GM23338 (cell line): ENCODE data around the gene RBFOX1. TPM values are rescaled to one million over a fixed set of nuclear protein-coding genes. Genes with fewer than 3 reads are reported as not detected.

Experiments used
- ATAC-seq: fragments of 200-7000 bp; cut with Tn5 transposase; 3 replicates; pipeline ENCODE4 v1.9.1; 2020
- DNase-seq: peaks from one replicate; pipeline ENCODE4 v3.0.0-alpha.2; 2015; ENCODE audit warnings: low spot score
- H2AFZ ChIP-seq: fragments of 200-600 bp; sonication (generic); 2 replicates; pipeline ENCODE4 v1.8.0; 2016; ENCODE audit warnings: antibody characterized with exemption, mild to moderate bottlenecking, moderate library complexity
- H3F3A ChIP-seq: fragments of 200-600 bp; sonication (generic); replicated peaks from 2 replicates; pipeline ENCODE4 v1.8.0; 2017; ENCODE audit warnings: antibody characterized with exemption, mixed run types, low read depth
- H3K27ac ChIP-seq: fragments of 200-600 bp; sonication (generic); 2 replicates; pipeline ENCODE4 v1.6.1; 2016; ENCODE audit warnings: low read depth
- H3K27me3 ChIP-seq: fragments of 200-600 bp; sonication (generic); 2 replicates; pipeline ENCODE4 v1.8.0; 2016; ENCODE audit warnings: mild to moderate bottlenecking, mixed run types, moderate library complexity; ENCODE audit not compliant: insufficient read depth
- H3K36me3 ChIP-seq: fragments of 200-600 bp; sonication (generic); 2 replicates; pipeline ENCODE4 v1.8.0; 2016; ENCODE audit warnings: mild to moderate bottlenecking; ENCODE audit not compliant: insufficient read depth
- H3K4me1 ChIP-seq: fragments of 200-600 bp; sonication (generic); 2 replicates; pipeline ENCODE4 v1.8.0; 2016; ENCODE audit warnings: mild to moderate bottlenecking, moderate library complexity; ENCODE audit not compliant: insufficient read depth
- H3K4me2 ChIP-seq: fragments of 200-600 bp; sonication (generic); 2 replicates; pipeline ENCODE4 v1.7.1; 2017; ENCODE audit warnings: mixed run types
- H3K4me3 ChIP-seq: fragments of 200-600 bp; sonication (generic); 2 replicates; pipeline ENCODE4 v1.6.1; 2016; ENCODE audit warnings: mixed run types
- H3K79me2 ChIP-seq: fragments of 200-600 bp; sonication (generic); replicated peaks from 2 replicates; pipeline ENCODE4 v1.8.0; 2017; ENCODE audit warnings: mild to moderate bottlenecking; ENCODE audit not compliant: insufficient read depth
- H3K9me2 ChIP-seq: fragments of 200-600 bp; sonication (generic); 2 replicates; pipeline ENCODE4 v1.8.0; 2017; ENCODE audit not compliant: insufficient read depth
- H4K20me1 ChIP-seq: fragments of 200-600 bp; sonication (generic); replicated peaks from 2 replicates; pipeline ENCODE4 v1.8.0; 2017; ENCODE audit warnings: mild to moderate bottlenecking; ENCODE audit not compliant: insufficient read depth
- H3K27ac Mint-ChIP-seq: 2 replicates; pipeline ENCODE4 v1.8.0; 2020; ENCODE audit warnings: inconsistent platforms, mild to moderate bottlenecking, moderate library complexity, mixed read lengths
- H3K27me3 Mint-ChIP-seq: 3 replicates; pipeline ENCODE4 v1.8.0; 2022; ENCODE audit warnings: low read depth, mild to moderate bottlenecking, moderate library complexity, mixed read lengths, inconsistent platforms; ENCODE audit not compliant: insufficient read depth, poor library complexity
- H3K36me3 Mint-ChIP-seq: 3 replicates; pipeline ENCODE4 v1.8.0; 2021; ENCODE audit warnings: low read depth, mild to moderate bottlenecking, inconsistent platforms, moderate library complexity, mixed read lengths
- H3K4me1 Mint-ChIP-seq: 3 replicates; pipeline ENCODE4 v1.8.0; 2020; ENCODE audit warnings: mild to moderate bottlenecking, inconsistent platforms, mixed read lengths
- H3K4me3 Mint-ChIP-seq: 3 replicates; pipeline ENCODE4 v1.8.0; 2021; ENCODE audit warnings: moderate library complexity, mild to moderate bottlenecking, inconsistent platforms, mixed read lengths
- H3K9me3 Mint-ChIP-seq: 3 replicates; pipeline ENCODE4 v1.8.0; 2020; ENCODE audit warnings: moderate library complexity, mild to moderate bottlenecking, inconsistent platforms, mixed read lengths
- CREB1 ChIP-seq: fragments of 250-450 bp; sonication (Bioruptor Pico); IDR thresholded peaks from 2 replicates; pipeline ENCODE4 v1.5.0; 2020; ENCODE audit warnings: low read depth, mild to moderate bottlenecking, moderate library complexity
- CTCF ChIP-seq, 2 experiments: fragments of 200-600 bp in 1 of 2; sonication (generic) in 1 of 2; conservative IDR thresholded peaks; 2 replicates each; pipeline versions ENCODE4 v1.5.1 to v1.6.1; 2016 to 2017; ENCODE audit warnings: antibody characterized with exemption in 2 of 2, low read depth in 2 of 2, mild to moderate bottlenecking in 2 of 2, moderate library complexity in 1 of 2
- ETS1 ChIP-seq: IDR thresholded peaks from 2 replicates; pipeline ENCODE4 v1.6.1; 2016; ENCODE audit warnings: antibody characterized with exemption
- EZH2phosphoT487 ChIP-seq: fragments of 200-600 bp; sonication (generic); IDR thresholded peaks from one replicate; pipeline ENCODE4 v1.8.1; 2018; ENCODE audit warnings: antibody characterized with exemption; ENCODE audit not compliant: unreplicated experiment
- NANOG ChIP-seq: IDR thresholded peaks from 2 replicates; pipeline ENCODE4 v1.6.1; 2016; ENCODE audit warnings: antibody characterized with exemption, borderline replicate concordance
- POLR2AphosphoS5 ChIP-seq: IDR thresholded peaks from 2 replicates; pipeline ENCODE4 v1.6.1; 2016; ENCODE audit warnings: antibody characterized with exemption, low read depth
- REST ChIP-seq: IDR thresholded peaks from one replicate; pipeline ENCODE4 v1.6.1; 2018; ENCODE audit warnings: antibody characterized with exemption; ENCODE audit not compliant: unreplicated experiment
- STAT1 ChIP-seq: IDR thresholded peaks from one replicate; pipeline ENCODE4 v1.6.1; 2016; ENCODE audit warnings: antibody characterized with exemption; ENCODE audit not compliant: unreplicated experiment
- ZNF114 ChIP-seq: fragments of 250-450 bp; sonication (Bioruptor Pico); IDR thresholded peaks from 2 replicates; pipeline ENCODE4 v1.5.0; 2020; ENCODE audit warnings: mild to moderate bottlenecking, moderate library complexity
- ZNF331 ChIP-seq: fragments of 250-450 bp; sonication (Bioruptor Pico); IDR thresholded peaks from 2 replicates; pipeline ENCODE4 v1.5.0; 2020; ENCODE audit warnings: low read depth, mild to moderate bottlenecking, moderate library complexity
- ZNF462 ChIP-seq: fragments of 250-450 bp; sonication (Bioruptor Pico); IDR thresholded peaks from 2 replicates; pipeline ENCODE4 v1.5.0; 2020; ENCODE audit warnings: mild to moderate bottlenecking, moderate library complexity
- polyA plus RNA-seq: library from polyadenylated mRNA; unstranded; fragments of >200 nt; fragmentation: Nextera tagmentation; extraction: Ambion mirVana; gene quantifications from 2 replicates; pipeline ENCODE4 v1.2.1, GENCODE V29; 2016
- total RNA-seq: library from RNA; depleted of rRNA; stranded (reverse); fragments of >200 nt; shearing (Covaris generic); gene quantifications from 2 replicates; pipeline ENCODE4 v1.2.3, GENCODE V29; 2014

The RBFOX1 gene
- total and polyA plus RNA-seq, 2 experiments from 2014 or later, result 2.5 to 3.6 TPM

- TF ChIP-seq CTCF (conservative IDR thresholded peaks at IDR 0.05; ENCODE audit: low read depth in 2 of 2), result no peak
- no peak for TF ChIP-seq ZNF331 (CRISPR knock-in tag)
- TF ChIP-seq EZH2phosphoT487, result no peak
These were observed 171.0 kb downstream of the RBFOX1 start (continued) for GRCh38 chr16:7503666-7504065.

- Histone ChIP-seq H3K4me1 (no peaks in the 10 kb centered on the region), H3K36me3 (no peaks in the 10 kb centered on the region), H3F3A (no peaks in the 10 kb centered on the region), H3K4me3 (no peak overlapping the region), H3K27ac (no peak overlapping the region), H2AFZ (no peak overlapping the region), H4K20me1 (no peaks in the 10 kb centered on the region), H3K27me3 (no peaks in the 10 kb centered on the region), H3K4me2 (no peak overlapping the region), H3K9me2 (no peaks in the 10 kb centered on the region), H3K79me2 (no peaks in the 10 kb centered on the region)
- Mint-ChIP-seq H3K27me3 (no peaks in the 10 kb centered on the region), H3K27ac (no peak overlapping the region), H3K36me3 (no peaks in the 10 kb centered on the region), H3K9me3 (no peaks in the 10 kb centered on the region), H3K4me3 (no peak overlapping the region), H3K4me1 (peaks cover 17% of the 10 kb centered on the region)
- ATAC-seq (no peak), DNase-seq (no peak)
- TF ChIP-seq NANOG, result no peak
- TF ChIP-seq STAT1, result no peak
- TF ChIP-seq ZNF331 (CRISPR knock-in tag), result no peak
- no peak for TF ChIP-seq POLR2AphosphoS5
- TF ChIP-seq ZNF462 (CRISPR knock-in tag), result no peak
- no peak for TF ChIP-seq ZNF114 (CRISPR knock-in tag)
- no peak for TF ChIP-seq ETS1
- TF ChIP-seq REST, result no peak
- no peak for TF ChIP-seq EZH2phosphoT487
- no peak for TF ChIP-seq CREB1 (CRISPR knock-in tag)
These were observed 172.2 kb downstream of the RBFOX1 start for GRCh38 chr16:7504844-7505243.
